Endothelial cell of coronary artery (primary cell): Measurements from ENCODE around the gene TRAF7. TPM values are rescaled to one million over a fixed set of nuclear protein-coding genes. Genes with fewer than 3 reads are reported as not detected.

Experiments used
- total RNA-seq: library from RNA; depleted of rRNA; stranded (reverse); fragments of >200 nt; gene quantifications from 2 replicates; pipeline ENCODE4 v1.2.3, GENCODE V29; 2014

Gene TRAF7
- 88.0 and 89.5 TPM in 2 replicates for total RNA-seq

DNA sequence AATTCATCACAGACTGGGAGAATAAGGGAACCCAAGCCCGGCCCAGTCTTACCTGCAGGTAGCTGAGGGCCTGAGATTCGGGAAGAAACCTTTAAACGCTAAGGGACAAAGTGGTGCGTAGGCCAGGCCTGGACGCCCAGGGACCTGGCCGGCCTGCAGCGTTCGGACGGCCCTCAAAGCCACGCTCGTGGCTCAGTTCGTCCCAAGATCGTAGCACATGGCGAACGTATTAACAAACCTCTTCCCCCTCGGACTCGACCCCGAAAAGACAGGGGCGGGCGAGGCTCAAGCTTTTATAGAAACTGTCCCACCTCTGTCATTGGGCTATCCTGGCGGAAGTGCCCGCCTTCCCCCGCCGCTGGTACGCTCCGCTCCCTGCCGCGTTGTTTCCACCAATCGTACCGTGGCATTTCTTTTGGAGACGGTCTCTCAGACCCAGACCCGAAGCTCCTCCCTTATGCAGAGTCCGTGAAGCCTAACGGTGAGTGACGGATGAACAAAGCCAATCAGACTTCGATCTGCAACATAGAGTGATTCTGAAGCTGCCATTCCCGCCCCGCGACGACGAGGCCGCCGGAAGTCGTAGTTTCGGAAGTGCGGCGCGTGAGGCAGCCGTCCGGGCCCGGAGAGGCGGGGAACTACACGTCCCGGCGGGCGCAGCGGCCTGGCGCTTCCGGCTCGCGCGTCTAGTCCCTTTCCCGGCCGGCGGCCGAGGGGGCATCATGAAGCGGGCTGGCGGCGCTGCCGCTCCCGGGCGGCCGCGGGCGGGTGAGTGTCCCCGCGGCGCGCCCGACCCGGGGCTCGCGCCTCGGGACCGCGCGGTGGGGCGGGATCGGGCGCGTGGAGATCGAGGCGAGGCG, at the start of gene TRAF7:
TSS of gene TRAF7 (plus strand) at position 692 of the 860 bp plus-strand sequence. CDS start 8,139 bp downstream, outside the sequence.

DNA sequence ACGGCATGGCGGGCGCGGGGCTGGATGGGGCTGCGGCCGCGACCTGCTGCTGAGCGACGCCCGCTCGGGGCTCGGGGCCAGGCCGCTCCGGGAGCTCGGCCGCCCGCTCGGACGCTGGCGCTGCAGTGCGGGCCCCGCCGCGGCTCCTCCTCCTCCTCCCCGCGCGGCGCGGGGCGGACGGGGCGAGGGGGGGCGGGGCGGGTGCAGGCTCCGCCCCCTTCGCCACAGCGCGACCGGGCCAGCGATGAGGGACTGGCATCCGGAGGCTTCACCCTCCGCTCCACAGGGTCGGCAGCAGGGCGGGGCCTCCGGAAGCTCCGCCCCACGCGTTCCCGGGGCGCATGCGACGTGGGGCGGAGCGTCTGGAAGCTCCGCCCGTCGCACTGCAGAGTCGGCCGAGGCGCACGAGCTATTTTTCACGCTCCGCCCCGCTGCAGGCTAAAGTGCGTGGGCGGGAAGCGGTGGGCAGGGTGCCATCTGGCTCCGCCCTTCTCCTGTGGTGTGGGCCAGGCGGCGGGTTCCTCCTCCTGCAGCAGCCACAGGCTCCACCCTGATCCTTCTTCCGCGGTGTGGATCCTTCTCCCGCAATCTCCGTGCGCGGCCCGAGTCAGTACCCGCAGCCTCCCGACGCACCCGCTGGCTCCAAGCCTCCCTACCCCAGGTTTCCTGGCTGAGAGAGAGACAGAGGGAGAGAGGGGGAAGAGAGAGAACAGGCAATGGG, 19.7 kb upstream of the TRAF7 start, which contains the start of gene PKD1:
TSS of gene PKD1 (minus strand) at position 129 of the 721 bp plus-strand sequence. CDS start 209 bp downstream, outside the sequence.

DNA sequence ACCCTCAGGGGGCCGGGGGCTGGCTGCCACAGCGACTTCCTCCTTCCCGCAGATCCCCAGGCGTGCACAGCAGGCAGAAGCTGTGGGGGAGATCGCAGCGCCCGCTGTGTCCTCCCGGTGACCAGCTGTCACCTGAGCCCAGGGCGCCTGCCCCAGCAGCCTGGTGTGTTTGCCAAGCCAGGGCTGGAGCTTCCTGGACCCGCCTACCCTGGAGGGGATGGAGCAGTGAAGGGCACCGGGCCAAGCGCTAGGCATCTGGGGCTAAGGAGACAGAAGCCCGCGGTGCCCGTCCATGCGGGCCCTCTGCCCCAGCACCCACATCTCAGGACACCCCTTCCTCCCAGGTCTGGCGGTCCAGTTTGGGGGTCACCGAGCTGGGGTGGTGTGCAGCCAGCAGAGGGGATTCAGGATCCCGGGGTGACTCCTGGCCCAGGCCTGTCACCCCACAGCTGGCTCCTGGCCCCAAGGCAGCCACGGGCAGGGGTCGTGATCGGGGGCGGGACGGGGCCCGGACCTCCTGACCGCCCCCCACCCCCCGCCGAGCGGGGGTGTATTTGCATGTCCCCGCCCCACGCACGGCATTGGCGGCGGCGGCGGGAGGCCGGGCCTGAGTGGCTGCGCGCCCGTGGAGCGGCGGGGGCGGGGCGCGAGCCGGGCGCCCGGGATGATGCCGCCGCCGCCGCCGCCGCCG, 7.5 kb upstream of the TRAF7 start, which contains the start of gene RAB26:
TSS of gene RAB26 (plus strand) at position 645 of the 691 bp plus-strand sequence. CDS start 159 bp downstream, outside the sequence.

DNA sequence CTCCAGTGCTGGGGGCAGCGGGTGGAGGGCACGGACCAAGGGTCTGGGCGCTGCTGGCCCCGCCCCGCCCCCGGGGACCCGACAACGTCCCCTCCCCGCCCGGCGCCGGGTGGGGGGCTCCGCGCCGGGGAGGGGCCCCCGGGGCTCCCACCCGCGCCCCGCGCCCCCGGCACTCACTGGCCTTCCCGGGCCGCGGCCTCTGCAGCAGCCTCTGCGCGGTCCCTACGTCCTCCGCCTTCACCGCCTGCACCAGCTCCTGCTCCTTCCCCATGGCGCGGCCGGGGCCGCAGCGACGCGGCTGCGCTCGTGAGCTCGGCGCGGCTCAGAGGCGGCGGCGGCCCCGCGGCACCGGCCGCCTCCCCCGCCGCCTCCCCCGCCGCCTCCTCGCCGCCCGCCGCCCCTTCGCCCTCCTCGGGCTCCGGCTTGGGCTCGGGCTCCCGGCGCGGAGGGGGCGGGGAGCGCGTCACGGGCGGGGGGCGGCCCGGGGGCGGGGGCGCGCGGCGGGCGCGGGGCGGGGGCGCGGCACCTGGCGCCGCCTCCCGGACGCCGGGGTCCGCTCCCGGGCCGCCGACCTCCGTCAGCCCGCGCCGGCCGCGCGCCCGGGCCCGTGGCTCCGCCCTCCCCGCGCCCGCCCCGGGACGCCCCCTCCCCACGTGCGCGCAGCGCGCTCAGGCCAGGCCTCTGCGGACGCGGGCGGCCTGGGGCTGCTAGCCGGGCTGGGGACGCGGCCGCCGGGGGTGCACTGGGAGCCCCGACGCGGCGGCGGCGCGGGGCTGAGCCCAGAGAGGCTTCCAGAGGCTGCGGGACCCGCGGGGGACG, 40.8 kb downstream of the TRAF7 start, which contains the start of gene CASKIN1:
TSS of gene CASKIN1 (minus strand) at position 444 of the 819 bp plus-strand sequence. CDS start at position 271, 173 bp downstream.

DNA sequence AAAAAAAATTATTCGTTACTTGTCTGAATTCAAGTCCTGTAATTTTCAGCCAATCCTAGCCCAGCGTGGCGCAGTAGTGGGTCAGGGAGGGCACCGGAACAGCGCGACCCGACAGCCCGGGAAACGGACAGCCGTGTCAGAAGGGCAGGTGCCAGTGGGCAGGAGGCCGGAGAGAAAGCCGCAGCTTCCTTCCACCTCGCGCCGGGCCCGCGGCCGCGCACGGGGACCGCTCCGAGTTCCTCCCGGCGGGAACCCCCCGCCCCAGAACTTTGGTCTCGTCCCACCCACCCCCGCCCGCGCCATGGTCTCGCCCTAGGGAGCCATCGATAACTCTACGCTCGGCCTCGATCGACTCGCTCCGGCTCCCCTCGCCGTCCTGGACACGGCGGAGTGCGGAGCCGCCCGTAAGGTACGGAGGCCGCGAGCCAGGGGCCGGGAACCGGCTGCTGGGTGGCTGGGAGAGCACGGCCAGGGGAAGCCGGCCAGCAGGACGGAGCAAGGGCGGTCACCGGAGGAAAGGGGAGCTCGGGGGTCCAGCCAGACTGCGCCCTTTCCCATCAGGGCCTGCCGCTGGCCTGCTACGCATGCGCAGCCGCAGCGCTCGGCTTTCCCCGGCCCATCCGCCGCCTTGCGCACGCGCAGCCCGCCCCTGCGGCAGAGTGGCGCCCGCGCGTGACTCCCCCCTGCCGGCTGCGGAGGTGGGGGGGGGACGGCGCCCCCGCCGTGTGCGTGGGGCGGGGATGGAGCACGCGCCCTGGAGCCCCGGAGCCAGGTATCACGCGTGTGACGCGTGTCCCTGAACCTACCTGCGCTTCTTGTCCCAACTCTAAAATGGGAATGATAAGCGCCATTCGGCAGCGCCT, 49.8 kb downstream of the TRAF7 start, which contains the start of gene MLST8:
TSS of gene MLST8 (plus strand) at position 351 of the 863 bp plus-strand sequence. CDS start 632 bp downstream, outside the sequence.

DNA sequence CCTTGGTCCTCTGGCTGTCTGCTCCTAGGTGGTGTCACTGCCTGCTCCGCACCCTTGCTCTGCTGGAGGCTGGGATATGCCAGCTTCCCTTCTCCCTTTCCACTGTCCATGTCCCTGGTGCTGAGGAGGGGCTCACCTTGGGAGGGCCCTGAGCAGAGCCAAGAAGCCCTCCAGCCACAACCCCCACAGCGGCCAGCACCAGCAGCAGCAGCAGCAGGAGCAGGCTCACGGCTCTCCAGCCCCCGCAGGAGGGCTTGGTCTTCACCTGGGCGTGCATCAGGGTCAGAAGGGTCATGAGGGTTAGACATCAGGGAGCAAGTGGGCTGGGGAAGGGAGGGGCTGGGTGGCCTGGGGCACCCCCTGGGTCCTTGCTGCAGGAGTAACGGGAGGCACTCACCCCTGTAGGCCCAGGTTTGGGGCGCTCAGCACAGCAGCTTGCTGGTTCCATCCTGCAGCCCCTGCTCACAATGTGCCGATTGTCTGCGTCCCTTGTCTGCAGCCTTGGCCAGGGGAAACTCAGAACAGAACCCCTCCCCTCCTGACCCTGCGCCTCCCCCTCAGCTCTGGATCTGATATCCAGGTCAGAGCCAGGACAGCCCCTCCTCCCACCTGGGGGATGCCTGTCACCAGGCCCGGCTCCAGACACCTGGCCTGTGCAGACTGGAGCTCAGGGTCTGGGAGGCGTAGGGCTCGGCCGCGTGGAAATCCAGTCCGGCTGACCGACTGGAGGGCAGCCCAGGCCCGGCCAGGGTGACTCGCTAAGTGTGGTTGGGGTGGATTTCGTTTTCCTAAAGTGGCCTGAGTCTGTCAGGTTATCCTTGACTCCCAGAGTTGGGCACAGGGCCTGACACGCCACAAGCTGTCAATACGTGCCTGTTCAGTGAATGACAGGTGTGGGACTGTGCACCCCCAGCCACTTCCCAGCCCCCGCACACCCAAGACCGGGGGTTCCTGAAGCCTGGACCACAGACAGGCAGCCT, 55.1 kb downstream of the TRAF7 start, which contains the start of gene BRICD5:
TSS of gene BRICD5 (minus strand) at position 478 of the 980 bp plus-strand sequence. CDS start at position 448, 30 bp downstream.

DNA sequence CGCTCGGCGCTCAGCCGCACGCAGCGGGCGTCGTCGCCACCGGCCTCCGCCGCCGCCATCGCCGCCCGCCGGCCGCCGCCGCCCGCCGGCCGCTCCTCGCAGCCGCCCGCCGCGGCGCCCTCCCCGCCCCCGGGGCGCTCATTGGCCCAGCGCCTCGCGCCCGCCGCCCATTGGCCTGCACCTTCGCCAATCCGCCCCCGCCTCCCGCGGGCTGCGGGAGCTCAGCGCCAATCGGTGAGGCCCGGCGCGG, 59.1 kb downstream of the TRAF7 start, which contains the start of gene PGP:
TSS of gene PGP (minus strand) at position 122 of the 250 bp plus-strand sequence. CDS start at position 59, 63 bp downstream.

DNA sequence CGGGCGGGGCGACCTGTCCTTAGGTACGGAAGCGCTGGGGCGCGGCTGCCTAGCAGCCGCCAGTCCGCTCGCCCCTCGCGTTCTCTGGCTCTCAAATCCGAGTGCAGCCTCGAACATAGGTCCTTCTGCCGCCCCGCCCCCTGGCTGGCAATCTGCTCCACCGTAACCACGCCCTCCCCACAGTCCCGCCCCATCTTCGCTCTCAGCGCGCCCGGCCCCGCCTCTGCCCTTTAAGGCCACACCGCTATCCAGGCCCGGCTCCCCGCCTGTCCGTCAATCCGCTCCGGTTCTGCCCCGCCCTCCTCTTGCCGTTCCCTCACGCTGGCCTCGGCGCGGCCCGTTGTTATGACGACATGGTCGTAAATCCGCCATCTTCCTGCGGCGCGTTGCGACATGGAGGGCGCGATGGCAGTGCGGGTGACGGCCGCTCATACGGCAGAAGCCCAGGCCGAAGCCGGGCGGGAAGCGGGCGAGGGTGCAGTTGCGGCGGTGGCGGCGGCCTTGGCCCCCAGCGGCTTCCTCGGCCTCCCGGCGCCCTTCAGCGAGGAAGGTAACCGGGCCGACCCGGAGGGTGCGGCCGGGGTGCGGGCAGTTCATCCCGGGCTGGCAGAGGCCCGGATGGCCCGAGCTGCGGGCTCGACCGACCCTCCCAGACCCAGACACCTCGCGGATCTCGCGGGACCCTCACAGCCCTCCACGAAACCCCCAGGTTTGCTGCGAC, 67.8 kb downstream of the TRAF7 start, which contains the start of gene E4F1:
TSS of gene E4F1 (plus strand) at position 371 of the 721 bp plus-strand sequence. CDS start at position 394, 23 bp downstream.

Other genes with a start within 250 kb of the TRAF7 start
- gene HS3ST6, start 237.4 kb upstream of the TRAF7 start, total RNA-seq, result not detected in 2 replicates
- gene MSRB1, start 212.6 kb upstream of the TRAF7 start, total RNA-seq, result 5.8 and 8.2 TPM in 2 replicates
- gene RPL3L, start 201.1 kb upstream of the TRAF7 start, total RNA-seq, result not detected in 2 replicates
- gene NDUFB10, start 196.2 kb upstream of the TRAF7 start, total RNA-seq, result 149 and 206 TPM in 2 replicates
- gene RPS2, start 191.0 kb upstream of the TRAF7 start, total RNA-seq, result 3,397 and 3,624 TPM in 2 replicates
- gene RNF151, start 188.9 kb upstream of the TRAF7 start, total RNA-seq, result not detected in 2 replicates
- gene TBL3, start 183.7 kb upstream of the TRAF7 start, total RNA-seq, result 45.6 and 49.4 TPM in 2 replicates
- not detected in 2 replicates for gene NOXO1, start 174.3 kb upstream of the TRAF7 start, total RNA-seq
- gene GFER, start 171.6 kb upstream of the TRAF7 start, total RNA-seq, result 12.8 and 14.6 TPM in 2 replicates
- gene SYNGR3, start 165.8 kb upstream of the TRAF7 start, total RNA-seq, result 2.0 and 2.9 TPM in 2 replicates
- 17.7 and 23.6 TPM in 2 replicates for gene ZNF598, start 146.0 kb upstream of the TRAF7 start, total RNA-seq
- gene NPW, start 136.0 kb upstream of the TRAF7 start, total RNA-seq, result 0.18 and 0.38 TPM in 2 replicates
- gene NHERF2, start 128.9 kb upstream of the TRAF7 start, total RNA-seq, result 63.8 and 66.9 TPM in 2 replicates
- gene NTHL1, start 107.9 kb upstream of the TRAF7 start, total RNA-seq, result 49.3 and 52.5 TPM in 2 replicates
- 44.4 and 54.6 TPM in 2 replicates for gene TSC2, start 107.8 kb upstream of the TRAF7 start, total RNA-seq
- gene PKD1, start 19.9 kb upstream of the TRAF7 start, total RNA-seq, result 38.1 and 102 TPM in 2 replicates
- gene RAB26, start 7.2 kb upstream of the TRAF7 start, total RNA-seq, result 0.75 and 1.3 TPM in 2 replicates
- 0.19 and 0.54 TPM in 2 replicates for gene CASKIN1, start 40.8 kb downstream of the TRAF7 start, total RNA-seq
- 13.2 and 19.7 TPM in 2 replicates for gene MLST8, start 49.7 kb downstream of the TRAF7 start, total RNA-seq
- 1.6 and 2.4 TPM in 2 replicates for gene BRICD5, start 55.1 kb downstream of the TRAF7 start, total RNA-seq
- 14.3 and 16.6 TPM in 2 replicates for gene PGP, start 59.1 kb downstream of the TRAF7 start, total RNA-seq
- 29.4 and 32.5 TPM in 2 replicates for gene E4F1, start 67.8 kb downstream of the TRAF7 start, total RNA-seq
- 0.27 and 0.94 TPM in 2 replicates for gene DNASE1L2, start 80.7 kb downstream of the TRAF7 start, total RNA-seq
- 25.1 and 25.7 TPM in 2 replicates for gene ECI1, start 95.8 kb downstream of the TRAF7 start, total RNA-seq
- gene RNPS1, start 112.3 kb downstream of the TRAF7 start, total RNA-seq, result 58.7 and 63.5 TPM in 2 replicates
- 18.0 and 26.5 TPM in 2 replicates for gene ABCA3, start 184.9 kb downstream of the TRAF7 start, total RNA-seq